ENCODE data around the gene BCKDHA.

GRCh38 chr19:41411100-41411967 lies 13.7 kb downstream of the BCKDHA start:
- TF ChIP-seq CTCF (IDR thresholded peaks at IDR 0.05) (no peak), POLR2AphosphoS5 (IDR thresholded peaks at IDR 0.05) (no peak)
